ENCODE measurements around the gene MMP24.
"Not testable (repeated sequence)": the region's sequence is repeated elsewhere in the genome, so short reads cannot be mapped to it uniquely, and the experiment has no call there.

Gene MMP24

GRCh38 chr20:35226126-35226883 is at the start of gene MMP24:
TSS of gene MMP24 (plus strand) at chr20:35226690. CDS start at chr20:35226739, 49 bp downstream.
- no peak for DNase-seq (ENCODE audit: low read depth in 2 of 2)

GRCh38 chr20:35179292-35180212 is 46.9 kb upstream of the MMP24 start:
- no peak for DNase-seq (ENCODE audit: low read depth in 2 of 2)

- DNase-seq (ENCODE audit: low read depth in 2 of 2): no peak
Measured at GRCh38 chr20:35180266-35180665, 46.2 kb upstream of the MMP24 start.

- DNase-seq (ENCODE audit: low read depth in 2 of 2): no peak
Measured at GRCh38 chr20:35181731-35182130, 44.8 kb upstream of the MMP24 start.

GRCh38 chr20:35186691-35187289 is 39.7 kb upstream of the MMP24 start:
- DNase-seq (ENCODE audit: low read depth in 2 of 2): not testable (repeated sequence)

- no peak for DNase-seq (ENCODE audit: low read depth in 2 of 2)
Measured at GRCh38 chr20:35187584-35188190, 38.8 kb upstream of the MMP24 start.

GRCh38 chr20:35189223-35189622 is 37.3 kb upstream of the MMP24 start:
- not testable (repeated sequence) for DNase-seq (ENCODE audit: low read depth in 2 of 2)

GRCh38 chr20:35190556-35190955 is 35.9 kb upstream of the MMP24 start:
- no peak for DNase-seq (ENCODE audit: low read depth in 2 of 2)

- no peak for DNase-seq (ENCODE audit: low read depth in 2 of 2)
Measured at GRCh38 chr20:35191419-35192117, 34.9 kb upstream of the MMP24 start.

- no peak for DNase-seq (ENCODE audit: low read depth in 2 of 2)
Measured at GRCh38 chr20:35192118-35192872, 34.2 kb upstream of the MMP24 start.

- not testable (repeated sequence) for DNase-seq (ENCODE audit: low read depth in 2 of 2)
Measured at GRCh38 chr20:35193031-35193791, 33.3 kb upstream of the MMP24 start.

GRCh38 chr20:35196313-35196712 is 30.2 kb upstream of the MMP24 start:
- DNase-seq (ENCODE audit: low read depth in 2 of 2): no peak

GRCh38 chr20:35199740-35200139 is 26.8 kb upstream of the MMP24 start:
- no peak for DNase-seq (ENCODE audit: low read depth in 2 of 2)

- no peak for DNase-seq (ENCODE audit: low read depth in 2 of 2)
Measured at GRCh38 chr20:35200267-35200666, 26.2 kb upstream of the MMP24 start.

GRCh38 chr20:35201467-35201866 is 25.0 kb upstream of the MMP24 start:
- DNase-seq (ENCODE audit: low read depth in 2 of 2): not testable (repeated sequence)

GRCh38 chr20:35206802-35207201 is 19.7 kb upstream of the MMP24 start:
- DNase-seq (ENCODE audit: low read depth in 2 of 2): no peak

GRCh38 chr20:35207950-35208611 is 18.4 kb upstream of the MMP24 start:
- peak; percentile 58 to 61 for DNase-seq (ENCODE audit: low read depth in 2 of 2)

- no peak for DNase-seq (ENCODE audit: low read depth in 2 of 2)
Measured at GRCh38 chr20:35215066-35215956, 11.2 kb upstream of the MMP24 start.

Measured in activated CD8-positive, alpha-beta memory T cell treated with anti-CD3 and anti-CD28 coated beads for 4 hours (primary cell).